ENCODE data around the gene PIGQ.

DNA sequence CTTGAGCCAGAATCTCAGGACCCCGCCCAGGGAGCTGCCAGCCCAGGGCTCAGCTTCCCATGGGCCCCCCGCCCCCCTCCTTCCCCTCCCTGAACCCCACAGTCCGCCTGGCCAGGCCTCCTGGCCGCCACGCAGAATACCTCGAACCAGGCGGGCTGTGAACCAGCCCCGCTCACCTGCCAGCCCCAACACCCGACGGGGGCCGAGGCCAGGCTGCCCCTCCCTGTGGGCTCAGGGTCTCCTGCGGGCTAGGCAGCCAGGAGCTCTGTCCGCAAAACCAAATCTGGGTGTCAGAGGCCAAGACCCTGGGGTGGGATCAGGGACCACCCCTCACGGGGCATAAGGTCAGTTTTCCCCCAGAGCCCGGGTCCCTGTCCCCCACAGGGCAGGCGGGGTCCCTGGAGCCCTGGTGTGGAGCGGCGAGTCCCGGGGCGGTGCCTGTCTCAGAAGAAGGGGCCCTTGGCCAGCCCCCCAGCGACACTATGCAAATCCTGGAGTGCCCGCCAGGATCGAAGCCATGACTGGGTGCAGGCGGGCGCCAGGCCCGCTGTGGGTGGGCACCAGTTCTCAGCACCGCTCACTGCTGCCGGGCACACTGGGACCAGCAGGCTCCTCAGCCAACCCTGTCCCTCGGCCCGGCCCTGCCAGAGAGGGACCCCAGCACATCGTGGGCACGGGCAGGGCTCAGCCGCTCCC lies 16.0 kb upstream of the PIGQ start:
- TF ChIP-seq, protein P1, sequence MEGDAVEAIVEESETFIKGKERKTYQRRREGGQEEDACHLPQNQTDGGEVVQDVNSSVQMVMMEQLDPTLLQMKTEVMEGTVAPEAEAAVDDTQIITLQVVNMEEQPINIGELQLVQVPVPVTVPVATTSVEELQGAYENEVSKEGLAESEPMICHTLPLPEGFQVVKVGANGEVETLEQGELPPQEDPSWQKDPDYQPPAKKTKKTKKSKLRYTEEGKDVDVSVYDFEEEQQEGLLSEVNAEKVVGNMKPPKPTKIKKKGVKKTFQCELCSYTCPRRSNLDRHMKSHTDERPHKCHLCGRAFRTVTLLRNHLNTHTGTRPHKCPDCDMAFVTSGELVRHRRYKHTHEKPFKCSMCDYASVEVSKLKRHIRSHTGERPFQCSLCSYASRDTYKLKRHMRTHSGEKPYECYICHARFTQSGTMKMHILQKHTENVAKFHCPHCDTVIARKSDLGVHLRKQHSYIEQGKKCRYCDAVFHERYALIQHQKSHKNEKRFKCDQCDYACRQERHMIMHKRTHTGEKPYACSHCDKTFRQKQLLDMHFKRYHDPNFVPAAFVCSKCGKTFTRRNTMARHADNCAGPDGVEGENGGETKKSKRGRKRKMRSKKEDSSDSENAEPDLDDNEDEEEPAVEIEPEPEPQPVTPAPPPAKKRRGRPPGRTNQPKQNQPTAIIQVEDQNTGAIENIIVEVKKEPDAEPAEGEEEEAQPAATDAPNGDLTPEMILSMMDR (IDR thresholded peaks at IDR 0.05; ENCODE audit: control extremely low read depth in 1 of 3, insufficient read depth in 1 of 3, low read depth in 1 of 3, low read length in 3 of 3), result no peak
- TF ChIP-seq EZH2 (IDR thresholded peaks at IDR 0.05; ENCODE audit: low read depth, low read length, severe bottlenecking) (no peak), SIX5 (IDR thresholded peaks at IDR 0.05; ENCODE audit: low read depth, low read length) (no peak), SP1 (IDR thresholded peaks at IDR 0.05; ENCODE audit: low read depth, low read length) (no peak), RFX5 (IDR thresholded peaks at IDR 0.05; ENCODE audit: borderline replicate concordance, low read depth, low read length) (no peak), YY1 (IDR thresholded peaks at IDR 0.05; ENCODE audit: low read depth, low read length) (no peak), EGR1 (IDR thresholded peaks at IDR 0.05; ENCODE audit: borderline replicate concordance, low read depth, low read length) (no peak)
- TF ChIP-seq, protein P2, sequence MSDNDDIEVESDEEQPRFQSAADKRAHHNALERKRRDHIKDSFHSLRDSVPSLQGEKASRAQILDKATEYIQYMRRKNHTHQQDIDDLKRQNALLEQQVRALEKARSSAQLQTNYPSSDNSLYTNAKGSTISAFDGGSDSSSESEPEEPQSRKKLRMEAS (IDR thresholded peaks at IDR 0.05), result no peak

Data from H1 (cell line).